ENCODE data around the gene STX1A. TPM values are rescaled to one million over a fixed set of nuclear protein-coding genes. Genes with fewer than 3 reads are reported as not detected.

STX1A gene
- total and polyA plus RNA-seq, 2 donors from 2014 or later, result 2.2 to 7.4 TPM

GRCh38 chr7:73674468-73675124 lies 44.9 kb downstream of the STX1A start:
- FAIRE-seq, result no peak
- Histone ChIP-seq H3K4me1 (ENCODE audit: control insufficient read depth in 2 of 3, insufficient read depth in 2 of 3, low read depth in 1 of 3, low read length in 3 of 3) (no peaks in the 10 kb centered on the region), H3K9me3 (ENCODE audit: control insufficient read depth in 2 of 3, insufficient read depth in 1 of 3, low read length in 3 of 3) (no peaks in the 10 kb centered on the region), H3K27ac (ENCODE audit: low read depth in 2 of 2, low read length in 2 of 2) (no peak overlapping the region), H3K4me3 (ENCODE audit: low read length in 3 of 3) (no peak overlapping the region), H3K27me3 (ENCODE audit: control insufficient read depth, insufficient read depth, low read length) (no peaks in the 10 kb centered on the region), H3K9ac (ENCODE audit: low read length in 3 of 3) (no peak overlapping the region), H3K36me3 (ENCODE audit: control insufficient read depth in 2 of 3, insufficient read depth in 3 of 3, low read length in 3 of 3) (peaks cover 0 to 4% (median 2%) of the 10 kb centered on the region in 3 donors)
- TF ChIP-seq, protein P1, sequence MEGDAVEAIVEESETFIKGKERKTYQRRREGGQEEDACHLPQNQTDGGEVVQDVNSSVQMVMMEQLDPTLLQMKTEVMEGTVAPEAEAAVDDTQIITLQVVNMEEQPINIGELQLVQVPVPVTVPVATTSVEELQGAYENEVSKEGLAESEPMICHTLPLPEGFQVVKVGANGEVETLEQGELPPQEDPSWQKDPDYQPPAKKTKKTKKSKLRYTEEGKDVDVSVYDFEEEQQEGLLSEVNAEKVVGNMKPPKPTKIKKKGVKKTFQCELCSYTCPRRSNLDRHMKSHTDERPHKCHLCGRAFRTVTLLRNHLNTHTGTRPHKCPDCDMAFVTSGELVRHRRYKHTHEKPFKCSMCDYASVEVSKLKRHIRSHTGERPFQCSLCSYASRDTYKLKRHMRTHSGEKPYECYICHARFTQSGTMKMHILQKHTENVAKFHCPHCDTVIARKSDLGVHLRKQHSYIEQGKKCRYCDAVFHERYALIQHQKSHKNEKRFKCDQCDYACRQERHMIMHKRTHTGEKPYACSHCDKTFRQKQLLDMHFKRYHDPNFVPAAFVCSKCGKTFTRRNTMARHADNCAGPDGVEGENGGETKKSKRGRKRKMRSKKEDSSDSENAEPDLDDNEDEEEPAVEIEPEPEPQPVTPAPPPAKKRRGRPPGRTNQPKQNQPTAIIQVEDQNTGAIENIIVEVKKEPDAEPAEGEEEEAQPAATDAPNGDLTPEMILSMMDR (IDR thresholded peaks at IDR 0.05; ENCODE audit: borderline replicate concordance, extremely low read depth, insufficient read depth), result no peak
- DNase-seq, result no peak
- intact Hi-C loops (cut with DNase I), result no loop called here

GRCh38 chr7:73671857-73672445 lies 47.5 kb downstream of the STX1A start:
- no peak for FAIRE-seq

GRCh38 chr7:73671322-73671661 lies 48.2 kb downstream of the STX1A start:
- no peak overlapping the region for H3K9ac ChIP-seq (ENCODE audit: low read length in 3 of 3)
- TF ChIP-seq, protein P1 (IDR thresholded peaks at IDR 0.05; ENCODE audit: borderline replicate concordance, extremely low read depth, insufficient read depth), result no peak
- H3K27ac ChIP-seq (ENCODE audit: low read depth in 2 of 2, low read length in 2 of 2), result no peak overlapping the region
- no peak overlapping the region for H3K4me3 ChIP-seq (ENCODE audit: low read length in 3 of 3)
- H3K27me3 ChIP-seq (ENCODE audit: control insufficient read depth, insufficient read depth, low read length), result no peaks in the 10 kb centered on the region
- peaks cover 0 to 6% (median 0%) of the 10 kb centered on the region in 3 donors for H3K4me1 ChIP-seq (ENCODE audit: control insufficient read depth in 2 of 3, insufficient read depth in 2 of 3, low read depth in 1 of 3, low read length in 3 of 3)
- DNase-seq, result no peak
- H3K36me3 ChIP-seq (ENCODE audit: control insufficient read depth in 2 of 3, insufficient read depth in 3 of 3, low read length in 3 of 3), result no peaks in the 10 kb centered on the region
- H3K9me3 ChIP-seq (ENCODE audit: control insufficient read depth in 2 of 3, insufficient read depth in 1 of 3, low read length in 3 of 3), result no peaks in the 10 kb centered on the region
- no peak for FAIRE-seq
- intact Hi-C loops (cut with DNase I), result no loop called here

More at GRCh38 chr7:73671857-73672445, 47.5 kb downstream of the STX1A start:
- H3K27me3 ChIP-seq (ENCODE audit: control insufficient read depth, insufficient read depth, low read length), result no peaks in the 10 kb centered on the region
- no peaks in the 10 kb centered on the region for H3K36me3 ChIP-seq (ENCODE audit: control insufficient read depth in 2 of 3, insufficient read depth in 3 of 3, low read length in 3 of 3)
- peaks cover 0 to 6% (median 0%) of the 10 kb centered on the region in 3 donors for H3K4me1 ChIP-seq (ENCODE audit: control insufficient read depth in 2 of 3, insufficient read depth in 2 of 3, low read depth in 1 of 3, low read length in 3 of 3)
- no peak overlapping the region for H3K4me3 ChIP-seq (ENCODE audit: low read length in 3 of 3)
- H3K9ac ChIP-seq (ENCODE audit: low read length in 3 of 3), result no peak overlapping the region
- intact Hi-C loops (cut with DNase I), result no loop called here
- DNase-seq, result no peak
- H3K27ac ChIP-seq (ENCODE audit: low read depth in 2 of 2, low read length in 2 of 2), result no peak overlapping the region
- H3K9me3 ChIP-seq (ENCODE audit: control insufficient read depth in 2 of 3, insufficient read depth in 1 of 3, low read length in 3 of 3), result no peaks in the 10 kb centered on the region
- TF ChIP-seq, protein P1 (IDR thresholded peaks at IDR 0.05; ENCODE audit: borderline replicate concordance, extremely low read depth, insufficient read depth), result no peak

All from kidney (tissue), 14 donors.